ENCODE data around the gene STK16.

GRCh38 chr2:219282375-219282774 is 37.1 kb downstream of the STK16 start:
- TF ChIP-seq CTCF (IDR thresholded peaks at IDR 0.05; ENCODE audit: low read depth, low read length) (no peak), EZH2phosphoT487 (IDR thresholded peaks at IDR 0.05; ENCODE audit: low read depth) (no peak)
